Kasumi-1 (cell line): ENCODE measurements around the gene SLC22A31.

Experiments used
- DNase-seq, 2 experiments: peaks; one replicate each; lab custom pipeline; 2025; lab: John Stamatoyannopoulos, UW

Gene SLC22A31

DNA sequence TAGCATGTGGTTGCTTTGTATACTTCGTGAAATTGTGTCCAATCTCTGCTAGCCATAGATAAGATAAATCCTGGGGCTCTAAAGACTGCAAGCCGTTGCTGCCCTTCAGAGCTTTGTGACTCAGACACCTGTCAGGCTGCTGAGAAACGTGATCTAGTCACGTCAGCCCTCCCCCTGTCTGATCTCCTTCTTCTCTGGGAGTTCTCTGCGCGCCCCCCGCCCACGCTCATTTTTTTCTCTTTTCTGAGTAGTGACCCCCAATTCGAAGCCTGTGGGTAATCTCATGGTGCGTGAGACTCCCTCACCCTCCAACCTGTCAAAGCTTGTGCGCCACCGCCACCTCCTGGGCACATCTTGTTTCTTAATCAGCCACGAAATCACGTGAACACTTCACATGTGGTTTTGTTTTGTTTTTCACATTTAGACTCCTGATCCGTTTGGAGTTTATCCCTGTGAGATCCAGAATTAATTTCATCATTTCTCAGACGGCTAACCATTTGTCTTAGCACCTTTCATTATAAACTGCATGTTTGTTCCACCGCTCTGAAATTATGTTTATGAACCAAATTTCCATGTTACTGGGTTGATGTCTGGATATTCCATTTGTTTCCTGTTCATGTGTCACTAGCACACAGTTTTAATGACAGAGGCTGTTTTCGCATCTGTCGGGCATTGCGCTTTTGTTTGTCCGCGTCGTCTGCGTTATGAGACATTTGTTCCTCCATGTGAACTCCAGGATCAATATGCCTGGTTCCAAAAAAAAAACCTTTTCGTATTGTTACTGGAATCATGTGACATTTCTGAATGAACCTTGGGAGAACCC, 16.2 kb upstream of the SLC22A31 start:
- peak; percentile 83 to 89 for DNase-seq

DNA sequence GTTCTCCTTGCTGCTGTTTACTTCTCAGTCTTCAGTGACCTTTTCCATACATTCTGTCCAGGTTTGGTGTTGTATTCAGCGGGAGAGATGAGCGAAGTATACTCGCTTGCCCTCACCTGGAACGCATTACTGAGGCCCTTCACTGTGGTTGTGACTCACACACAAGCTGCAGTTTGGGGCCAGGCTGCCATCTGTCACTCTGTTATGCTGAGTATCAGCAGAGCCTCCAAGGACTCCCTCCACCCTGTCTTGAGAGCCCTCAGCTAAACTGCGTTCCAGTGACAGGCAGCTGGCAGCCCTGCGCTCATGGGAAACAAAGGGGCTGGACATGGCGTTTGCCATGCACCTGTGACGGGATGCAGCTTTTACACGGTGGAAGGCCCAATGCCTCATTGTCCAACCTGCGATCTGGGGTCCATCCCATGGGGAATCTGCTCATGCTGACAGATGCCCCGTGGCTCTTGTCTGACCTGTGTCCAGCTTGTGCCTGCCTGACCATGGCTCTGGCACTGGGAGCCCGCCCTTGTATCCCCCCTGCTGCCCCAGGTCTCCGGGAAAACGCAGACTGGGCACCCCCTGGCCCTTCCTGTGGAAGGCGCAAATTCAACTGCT, 10.7 kb upstream of the SLC22A31 start:
- DNase-seq, result no peak

DNA sequence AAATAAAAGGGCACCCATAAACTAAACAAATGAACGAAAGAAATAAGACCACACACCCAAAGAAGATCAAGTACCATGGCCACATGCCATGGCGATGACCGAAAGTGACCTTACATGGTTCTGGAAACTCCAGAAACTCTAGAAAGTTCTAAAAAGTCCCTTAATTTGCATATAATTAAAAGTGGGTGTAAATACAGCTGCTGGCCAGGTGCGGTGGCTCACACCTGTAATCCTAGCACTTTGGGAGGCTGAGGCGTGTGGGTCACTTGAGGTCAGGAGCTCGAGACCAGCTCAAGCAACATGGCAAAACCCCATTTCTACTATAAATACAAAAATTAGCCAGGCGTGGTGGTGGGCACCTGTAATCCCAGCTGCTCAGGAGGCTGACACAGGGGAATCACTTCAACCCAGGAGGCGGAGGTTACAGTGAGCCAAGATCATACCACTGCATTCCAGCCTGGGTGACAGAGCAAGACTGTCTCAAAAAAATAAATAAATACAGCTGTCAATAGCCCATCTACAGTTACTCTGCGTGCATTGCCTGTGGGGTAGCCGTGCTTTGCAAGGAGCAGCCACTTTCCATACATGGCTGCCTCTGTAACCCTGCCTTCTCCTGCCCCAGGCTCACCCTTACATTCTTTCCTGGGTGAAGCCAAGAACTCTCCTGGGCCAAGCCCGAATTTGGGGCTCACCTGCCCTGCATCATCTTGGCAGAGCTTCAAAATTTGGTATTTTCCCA, 10.0 kb upstream of the SLC22A31 start:
- no peak for DNase-seq

DNA sequence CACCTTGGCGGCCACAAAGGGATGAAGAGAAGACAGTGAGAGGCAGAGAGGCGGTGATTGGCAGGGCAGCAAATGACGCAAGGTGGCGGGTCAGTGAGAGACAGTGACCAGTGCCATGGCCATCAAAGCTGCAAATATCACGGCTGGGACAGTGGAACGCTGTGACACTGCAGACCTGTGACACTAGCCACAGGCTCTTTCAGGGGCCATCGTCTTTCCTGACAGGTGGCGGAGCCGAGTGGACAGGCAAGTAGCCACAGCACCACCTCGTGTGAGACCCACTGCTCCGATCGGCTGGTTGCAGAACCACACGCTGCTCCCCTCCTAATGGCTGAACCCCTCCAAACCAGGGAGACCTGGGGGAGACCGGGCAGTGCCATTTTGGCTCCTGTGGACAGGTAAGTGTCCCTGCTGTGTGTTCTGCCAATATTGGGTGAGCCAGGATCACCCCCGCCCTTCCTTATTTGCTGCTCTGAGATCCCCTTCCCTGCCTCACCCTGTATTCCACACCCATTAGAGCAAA, 9.2 kb upstream of the SLC22A31 start:
- no peak for DNase-seq

DNA sequence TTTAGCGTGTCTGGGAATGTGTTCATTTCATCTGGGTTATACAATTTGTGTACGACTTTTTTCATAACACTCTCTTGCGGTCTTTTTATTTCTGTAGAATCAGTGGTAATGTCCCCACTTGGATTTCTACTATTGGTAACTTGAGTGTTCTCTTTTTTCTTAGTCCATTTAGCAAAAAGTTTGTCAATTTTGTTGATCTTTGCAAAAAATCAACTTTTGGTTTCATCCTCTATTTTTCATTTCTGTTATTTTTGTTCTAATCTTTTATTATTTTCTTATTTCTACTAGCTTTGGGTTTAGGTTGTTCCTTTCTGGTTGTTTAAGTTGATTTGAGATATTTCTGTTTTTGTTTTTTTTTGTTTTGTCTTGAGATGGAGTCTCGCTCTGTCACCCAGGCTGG, 7.7 kb upstream of the SLC22A31 start:
- no peak for DNase-seq

DNA sequence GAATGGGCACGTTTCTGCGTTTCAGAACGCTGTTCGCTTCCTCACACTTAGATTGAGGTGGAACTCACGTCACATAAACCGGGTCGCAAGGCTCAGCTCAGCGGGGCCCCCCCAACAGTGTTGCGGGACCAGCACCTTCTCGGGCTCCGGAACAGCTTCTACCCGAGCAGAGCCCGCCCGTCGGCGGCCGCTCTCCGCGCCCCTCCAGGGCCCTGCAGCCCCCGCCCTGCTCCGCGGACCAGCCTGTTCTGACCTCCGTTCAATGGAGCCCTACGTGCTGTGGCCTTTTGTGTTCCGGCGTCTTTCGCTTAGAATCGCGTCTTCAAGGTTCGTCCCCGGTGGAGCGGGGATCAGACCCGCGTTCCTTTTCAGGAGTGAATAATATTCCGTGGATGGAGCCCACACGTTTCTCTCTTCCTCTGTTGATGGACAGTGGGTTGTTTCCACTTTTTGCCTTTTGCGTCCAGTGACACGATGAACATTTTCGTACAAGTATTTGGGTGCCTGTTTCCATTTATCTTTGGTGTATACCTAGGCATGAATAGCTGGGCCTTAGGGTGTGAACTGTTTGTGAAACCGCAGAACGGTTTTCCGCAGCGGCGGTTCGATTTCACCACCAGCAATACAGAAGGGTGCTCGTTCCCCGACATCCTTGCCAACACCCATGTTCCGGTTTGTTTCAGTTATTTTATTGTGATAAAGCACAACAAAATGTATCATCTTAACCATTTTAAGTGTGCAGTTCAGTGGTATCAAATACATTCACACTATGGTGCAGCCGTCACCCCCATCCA, 2.3 kb upstream of the SLC22A31 start:
- DNase-seq, result no peak

DNA sequence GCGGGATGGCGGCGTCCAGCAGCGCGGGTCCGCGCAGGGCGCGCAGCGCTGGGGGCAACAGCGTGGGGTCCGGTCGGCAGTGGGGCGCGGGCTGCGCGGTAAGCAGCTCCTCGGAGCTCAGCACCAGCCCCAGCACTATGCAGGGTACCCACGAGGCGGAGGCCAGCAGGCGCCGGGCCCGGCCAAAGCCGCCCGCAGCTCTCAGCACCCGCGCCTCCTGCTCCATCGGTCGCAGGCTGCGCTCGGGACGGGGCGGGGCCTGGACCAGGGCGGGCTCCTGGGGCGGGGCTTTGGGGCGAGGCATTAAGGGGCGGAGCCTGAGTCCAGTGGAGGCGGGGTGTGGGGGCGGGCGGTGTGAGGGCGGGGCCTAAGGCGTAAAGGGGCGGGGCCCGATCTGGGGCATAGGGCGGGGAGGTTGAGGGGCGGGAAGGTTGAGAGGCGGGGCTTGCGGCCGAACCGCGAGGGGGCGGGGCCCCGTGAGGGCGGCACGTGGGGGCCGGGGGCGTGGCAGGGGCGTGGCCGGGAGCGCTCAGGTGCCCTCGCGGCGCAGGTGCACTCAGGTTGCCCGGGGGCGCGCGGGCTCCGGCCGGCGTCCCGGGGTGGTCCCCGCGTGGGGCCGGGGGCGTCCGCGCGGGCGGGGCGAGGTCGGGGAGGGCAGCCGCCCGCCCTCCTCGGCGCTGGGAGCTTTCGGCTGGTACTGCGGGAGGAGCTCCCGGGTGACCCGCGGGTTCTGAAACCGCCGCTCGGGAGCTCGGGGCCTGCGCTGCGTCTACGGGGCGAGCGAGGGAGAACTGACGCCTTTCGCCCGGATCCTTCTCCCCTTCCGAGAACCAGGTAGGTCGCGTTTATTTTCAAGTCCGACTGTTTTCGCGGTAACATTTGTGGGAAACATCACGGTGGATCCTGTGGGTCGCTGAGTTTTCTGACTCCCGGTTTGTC, 1.4 kb upstream of the SLC22A31 start:
- DNase-seq, result no peak

DNA sequence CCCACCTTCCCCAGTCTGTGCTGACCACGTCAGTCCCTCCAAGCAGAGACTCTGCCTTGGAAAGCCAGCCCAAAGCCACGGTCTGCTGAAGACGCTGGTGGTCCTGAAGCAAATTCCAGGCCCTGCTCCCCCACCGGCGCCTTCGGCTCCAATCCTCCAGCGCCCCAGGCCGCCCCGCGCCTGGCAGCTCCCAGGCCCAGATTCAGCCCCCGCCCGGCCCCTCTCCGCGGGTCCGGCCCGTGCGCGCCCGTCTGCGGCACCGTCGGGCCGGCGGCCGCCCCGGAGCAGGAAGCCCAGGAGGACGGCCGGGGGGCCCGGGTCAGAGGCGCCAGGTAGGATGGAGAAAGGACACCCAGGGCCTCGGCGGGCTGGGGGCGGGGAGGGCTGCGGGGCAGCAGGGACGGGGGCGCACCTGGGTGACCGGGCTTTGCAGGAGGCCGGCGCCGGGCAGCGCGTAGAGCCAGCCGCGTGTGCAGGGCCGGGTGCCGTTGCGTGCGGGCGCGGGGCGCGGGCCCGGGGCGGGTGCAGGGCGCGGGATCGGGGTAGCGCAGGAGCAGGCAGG, 594 bp upstream of the SLC22A31 start:
- DNase-seq, result no peak

DNA sequence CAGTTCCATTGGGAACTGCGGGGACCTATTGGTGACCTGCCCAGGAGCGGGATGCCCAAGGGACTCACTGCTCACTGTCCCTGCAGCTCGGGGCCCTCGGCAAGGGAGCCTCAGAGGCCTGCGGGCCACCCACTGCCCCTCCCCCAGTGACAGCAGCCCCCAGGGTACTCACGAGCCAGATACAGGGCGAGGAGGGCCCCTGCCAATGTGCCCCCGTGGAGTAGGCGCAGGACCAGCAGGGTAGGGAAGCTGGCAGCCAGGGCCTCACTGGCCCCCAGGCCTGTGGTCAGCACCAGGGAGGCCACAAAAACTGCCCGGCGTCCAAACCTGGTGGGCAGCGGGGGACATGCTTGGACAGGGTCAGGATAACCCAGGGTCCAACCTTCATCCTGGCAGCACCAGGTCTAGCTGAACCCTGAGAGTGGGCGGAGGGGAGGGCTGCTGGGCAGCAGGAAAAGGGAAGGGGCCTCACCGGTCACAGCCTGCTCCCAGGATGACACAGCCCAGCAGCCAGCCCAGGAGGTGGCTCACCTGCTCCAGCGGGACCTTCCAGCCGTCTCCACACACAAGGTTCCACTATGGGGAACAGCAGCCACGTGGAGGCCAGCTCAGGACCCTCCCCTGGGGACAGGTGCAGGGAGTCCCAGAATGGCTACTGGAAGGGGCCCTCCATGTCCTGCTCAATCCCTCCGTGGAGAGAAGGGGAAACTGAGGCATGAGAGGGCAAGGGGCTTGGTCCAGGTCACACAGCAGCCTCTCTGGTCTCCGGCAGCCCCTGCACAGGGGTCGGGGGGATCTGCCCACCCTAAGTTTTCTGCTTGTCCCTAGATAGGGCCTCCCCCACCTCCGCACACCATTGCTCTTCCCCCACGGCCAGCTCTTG, 855 bp downstream of the SLC22A31 start:
- DNase-seq, result no peak

DNA sequence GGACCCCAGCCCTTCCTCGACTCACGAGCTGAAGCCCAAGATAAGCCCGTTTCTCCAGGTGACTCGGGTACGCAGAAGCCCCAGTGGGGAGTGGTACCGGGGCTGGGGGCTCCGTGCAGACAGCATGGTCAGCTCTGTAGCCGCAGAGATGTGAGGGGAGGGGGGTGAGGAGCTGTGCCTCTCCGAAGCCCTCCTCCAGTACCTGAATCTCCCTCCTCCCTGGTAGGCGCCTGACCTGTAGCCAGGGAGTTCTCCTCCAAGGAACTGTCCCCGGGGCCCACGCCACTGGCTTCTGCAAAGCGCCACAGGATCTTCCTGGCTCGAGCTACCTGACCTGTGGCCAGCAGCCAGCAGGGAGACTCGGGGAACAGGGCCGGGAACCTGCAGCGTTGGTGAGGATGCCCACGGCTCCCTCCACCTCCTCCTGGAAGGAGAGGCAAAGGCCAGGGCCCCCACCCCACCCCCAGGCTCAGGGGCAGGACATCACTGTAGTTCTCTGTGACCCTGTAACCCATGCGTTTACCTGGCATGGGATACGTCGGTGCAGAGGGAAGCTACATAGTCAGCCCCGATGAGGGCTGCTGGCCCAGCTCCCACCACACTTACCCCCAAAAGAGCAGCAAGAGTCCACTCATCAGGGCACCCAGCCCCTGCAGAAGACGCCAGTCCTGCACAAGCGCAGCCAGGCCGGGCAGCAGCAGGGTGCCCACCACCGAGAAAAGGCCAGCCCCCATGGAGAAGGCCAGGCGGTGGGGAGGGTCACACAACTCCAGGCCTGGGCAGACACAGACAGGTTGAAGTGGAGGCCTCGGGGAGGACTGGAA, 1.7 kb downstream of the SLC22A31 start:
- DNase-seq, result no peak

DNA sequence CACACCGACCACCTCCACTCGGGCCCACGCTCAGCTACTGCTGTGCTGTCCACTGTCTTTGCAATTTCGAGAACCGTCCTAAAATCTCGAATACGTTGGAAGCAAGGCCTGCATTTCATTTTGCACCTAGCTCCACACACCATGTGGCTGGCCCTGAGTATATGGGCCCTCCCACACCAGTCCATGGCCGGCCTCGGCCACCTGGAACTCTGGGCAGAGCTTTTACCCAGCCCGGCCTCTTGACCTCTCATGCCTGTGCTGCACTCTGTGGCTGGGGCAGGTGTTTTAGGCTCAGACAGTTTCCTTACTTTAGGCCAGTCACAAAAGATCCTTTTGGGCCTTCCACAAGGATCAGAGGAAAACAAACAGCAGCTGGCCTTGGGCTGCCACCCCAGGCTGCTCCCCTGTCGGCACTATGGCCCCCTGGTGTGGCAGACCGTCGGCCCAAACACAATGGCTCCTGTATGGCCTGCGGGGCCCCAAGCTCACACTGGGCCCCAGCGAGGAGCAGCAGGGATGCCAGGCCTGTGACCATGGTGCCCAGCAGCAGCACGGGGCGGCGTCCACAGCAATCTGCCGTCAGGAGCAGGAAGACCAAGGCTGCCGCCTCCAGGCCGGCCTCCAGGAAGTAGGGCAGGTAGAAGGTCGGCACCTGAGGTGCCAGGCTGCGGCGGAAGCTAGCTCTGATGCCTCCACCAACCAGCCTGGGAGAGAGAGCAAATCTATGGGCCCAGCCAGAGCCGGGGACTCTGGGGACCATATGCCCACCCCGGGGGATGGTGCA, 2.5 kb downstream of the SLC22A31 start:
- DNase-seq, result no peak

DNA sequence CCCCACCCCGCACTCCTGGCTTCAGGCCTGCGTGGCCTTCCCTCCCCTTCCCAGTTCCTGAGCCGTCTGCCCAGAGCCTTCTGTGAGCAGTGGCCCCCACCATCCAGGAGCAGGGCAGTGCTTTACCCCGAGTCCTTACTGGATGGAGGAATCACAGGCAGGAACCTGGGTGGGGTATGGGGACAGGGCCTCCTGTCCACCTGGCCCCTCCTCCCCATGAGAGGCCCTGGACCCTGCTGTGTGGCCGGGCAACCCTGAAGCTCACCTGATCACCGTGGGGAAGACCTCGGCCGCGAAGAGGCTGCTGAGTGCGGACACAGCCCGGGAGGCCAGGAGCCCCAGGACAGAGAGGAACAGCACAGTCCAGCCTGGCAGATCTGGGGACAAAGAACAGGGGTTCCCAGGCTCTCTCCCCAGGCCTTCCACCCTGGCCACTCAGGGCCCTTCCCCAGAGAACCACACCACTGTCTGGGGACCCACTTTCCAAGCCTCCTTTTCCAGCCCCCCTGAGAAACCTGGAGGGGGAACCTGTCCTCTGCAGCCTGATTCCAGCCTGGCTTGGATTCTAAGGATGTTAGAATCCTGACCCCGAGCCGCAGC, 3.2 kb downstream of the SLC22A31 start:
- no peak for DNase-seq

DNA sequence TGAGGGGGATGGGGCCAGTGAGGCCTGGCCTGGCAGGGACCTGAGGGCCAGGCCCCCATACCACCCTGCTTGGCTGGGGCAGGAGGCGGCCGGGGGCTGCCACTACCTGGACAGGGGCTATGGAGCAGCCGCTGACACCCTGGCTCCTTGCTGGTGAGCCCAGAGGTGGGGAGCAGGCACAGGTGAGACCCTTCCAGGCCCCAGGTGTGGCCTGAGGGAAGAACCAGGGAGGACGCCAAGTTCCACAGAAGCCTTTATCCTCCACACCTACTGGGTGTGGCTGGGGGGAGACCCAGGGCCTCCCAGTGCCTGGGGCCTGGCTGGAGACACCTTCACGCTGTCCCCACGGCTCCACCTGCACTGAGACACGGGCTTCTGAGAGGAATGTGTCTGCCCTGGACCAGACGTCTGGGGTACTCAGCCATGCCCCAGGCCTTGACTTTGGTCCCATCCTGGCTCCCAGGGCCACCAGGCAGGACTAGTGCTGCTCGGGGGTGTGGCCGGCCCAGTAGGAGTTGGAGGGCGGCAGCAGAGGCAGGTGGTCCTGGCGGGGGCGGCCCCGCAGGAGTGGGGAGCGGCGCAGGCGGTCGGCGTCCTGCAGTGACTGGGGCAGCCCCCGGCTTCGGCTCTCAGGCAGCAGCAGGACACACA, 4.7 kb downstream of the SLC22A31 start:
- DNase-seq, result no peak

DNA sequence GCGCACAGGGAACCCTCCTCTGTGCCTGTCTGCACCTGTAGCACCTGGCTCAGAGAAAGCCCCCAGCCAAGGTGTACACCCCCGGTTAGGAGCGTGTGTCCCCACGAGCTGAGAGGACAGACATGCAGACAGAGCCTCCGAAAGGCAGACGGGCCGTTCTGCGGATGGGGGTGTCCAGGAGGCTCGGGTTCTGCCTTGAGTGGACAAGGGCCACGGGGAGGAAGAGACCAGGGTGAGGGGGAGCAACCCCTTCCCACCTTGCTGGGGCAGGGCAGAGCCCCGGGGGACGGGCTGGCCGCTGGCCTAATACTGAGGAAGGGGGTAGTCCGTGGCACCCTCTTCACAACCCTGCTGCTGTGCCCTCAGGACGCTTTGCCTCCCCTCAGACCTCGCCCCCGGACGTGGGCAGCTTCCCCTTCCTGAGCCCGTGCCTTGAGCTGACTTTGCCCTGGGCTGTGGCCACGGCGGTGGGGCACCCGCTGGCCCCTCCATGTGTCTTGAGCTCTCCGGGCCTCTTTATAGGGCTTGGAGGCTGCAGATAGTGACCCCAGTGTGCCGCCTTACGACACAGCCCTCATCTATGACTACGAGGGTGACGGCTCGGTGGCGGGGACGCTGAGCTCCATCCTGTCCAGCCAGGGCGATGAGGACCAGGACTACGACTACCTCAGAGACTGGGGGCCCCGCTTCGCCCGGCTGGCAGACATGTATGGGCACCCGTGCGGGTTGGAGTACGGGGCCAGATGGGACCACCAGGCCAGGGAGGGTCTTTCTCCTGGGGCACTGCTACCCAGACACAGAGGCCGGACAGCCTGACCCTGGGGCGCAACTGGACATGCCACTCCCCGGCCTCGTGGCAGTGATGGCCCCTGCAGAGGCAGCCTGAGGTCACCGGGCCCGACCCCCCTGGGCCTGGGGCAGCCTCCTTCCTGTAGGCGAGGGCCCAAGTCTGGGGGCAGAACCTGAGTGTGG, 5.7 kb downstream of the SLC22A31 start:
- DNase-seq, result no peak

DNA sequence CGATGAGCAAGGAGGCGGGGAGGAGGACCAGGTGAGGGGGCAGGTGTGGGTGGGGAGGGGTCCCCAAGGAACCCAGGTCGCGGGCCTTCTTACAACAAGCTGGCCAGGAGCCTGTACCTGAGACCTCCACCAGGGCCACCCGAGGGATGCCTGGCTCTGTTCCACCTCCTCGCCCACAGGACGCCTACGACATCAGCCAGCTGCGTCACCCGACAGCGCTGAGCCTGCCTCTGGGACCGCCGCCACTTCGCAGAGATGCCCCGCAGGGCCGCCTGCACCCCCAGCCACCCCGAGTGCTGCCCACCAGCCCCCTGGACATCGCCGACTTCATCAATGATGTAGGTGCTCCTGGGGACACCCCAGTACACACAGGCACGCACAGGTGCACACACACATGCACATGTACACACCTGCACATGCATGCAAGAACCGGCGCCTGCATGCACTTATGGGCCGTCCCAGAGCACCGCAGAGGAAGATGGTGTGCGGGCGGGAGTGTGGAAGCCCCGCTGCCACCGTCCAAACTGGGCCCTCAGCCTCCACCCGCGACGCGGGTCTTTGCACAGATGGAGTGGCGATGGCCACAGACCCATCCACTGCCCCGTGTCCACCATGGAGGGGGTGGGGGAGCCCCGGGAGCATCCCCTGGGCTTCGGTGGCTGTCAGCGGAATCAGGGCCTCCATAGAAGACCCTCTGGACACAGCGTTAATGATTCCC, 6.6 kb downstream of the SLC22A31 start:
- DNase-seq, result no peak
